ENCODE results near the gene ELP1.

GRCh38 chr9:108845507-108845906 lies 88.4 kb downstream of the ELP1 start:
- no peak for TF ChIP-seq CTCF (conservative IDR thresholded peaks at IDR 0.05; ENCODE audit: low read depth in 2 of 2)
- no peak for TF ChIP-seq EZH2 (IDR thresholded peaks at IDR 0.05; ENCODE audit: low read depth, unreplicated experiment)
- TF ChIP-seq POLR2AphosphoS5 (IDR thresholded peaks at IDR 0.05; ENCODE audit: low read depth) = no peak
- no peak for TF ChIP-seq CREB1 (CRISPR knock-in tag; IDR thresholded peaks at IDR 0.05; ENCODE audit: low read depth)
- no peak for TF ChIP-seq EZH2phosphoT487 (IDR thresholded peaks at IDR 0.05; ENCODE audit: unreplicated experiment)

Data from GM23338 (cell line).